K562 treated with DMSO at 1 percent for 24 hours (cell line): ENCODE results near the gene FGF1. TPM values are rescaled to one million over a fixed set of nuclear protein-coding genes. Genes with fewer than 3 reads are reported as not detected.

Source experiments
- total RNA-seq: library from RNA; unstranded; fragments of 300-600 nt; gene quantifications from 2 replicates; pipeline ENCODE4 v1.2.3, GENCODE V29; 2022; ENCODE audit warnings: low read depth; ENCODE audit not compliant: insufficient read depth

The FGF1 gene
- not detected in 2 replicates for total RNA-seq

GRCh38 chr5:142685418-142686209 lies at the start of gene FGF1:
Gene FGF1, minus strand, starts transcription at chr5:142686090. Its CDS starts 71,963 bp downstream, at chr5:142614127.

Other genes with a start within 250 kb of the FGF1 start
- gene ARHGAP26, start 84.3 kb upstream of the FGF1 start, total RNA-seq = 1.5 and 2.0 TPM in 2 replicates